HepG2 (cell line): ENCODE results near the gene UST. TPM values are rescaled to one million over a fixed set of nuclear protein-coding genes. Genes with fewer than 3 reads are reported as not detected.

ENCODE experiments used
- FOXC1 ChIP-seq: sonication (generic); formaldehyde crosslinking; IDR thresholded peaks from 2 replicates; pipeline ENCODE4 v1.8.0; 2022; ENCODE audit warnings: mild to moderate bottlenecking, missing genetic modification reagents, borderline replicate concordance
- HNRNPLL ChIP-seq: fragments of 200-400 bp; formaldehyde crosslinking; IDR thresholded peaks from 2 replicates; pipeline ENCODE4 v1.6.1; 2017; ENCODE audit warnings: mild to moderate bottlenecking, low read depth, low read length; ENCODE audit not compliant: poor library complexity, severe bottlenecking
- MED13 ChIP-seq: sonication (generic); formaldehyde crosslinking; IDR thresholded peaks from 2 replicates; pipeline ENCODE4 v1.5.0; 2020; ENCODE audit warnings: missing genetic modification reagents
- PRDM15 ChIP-seq: sonication (generic); formaldehyde crosslinking; IDR thresholded peaks from 2 replicates; pipeline ENCODE4 v1.4.0; 2020; ENCODE audit warnings: missing genetic modification reagents
- REPIN1 ChIP-seq: sonication (generic); formaldehyde crosslinking; IDR thresholded peaks from 2 replicates; pipeline ENCODE4 v1.8.0; 2022; ENCODE audit warnings: missing genetic modification reagents, low read depth, mild to moderate bottlenecking, borderline replicate concordance
- SALL1 ChIP-seq: sonication (generic); formaldehyde crosslinking; IDR thresholded peaks from 2 replicates; pipeline ENCODE4 v1.8.0; 2022; ENCODE audit warnings: mild to moderate bottlenecking, missing genetic modification reagents
- YEATS4 ChIP-seq: sonication (generic); formaldehyde crosslinking; IDR thresholded peaks from 2 replicates; pipeline ENCODE4 v1.4.0; 2020; ENCODE audit warnings: missing genetic modification reagents, borderline replicate concordance
- ZMYM3 ChIP-seq: sonication (generic); formaldehyde crosslinking; IDR thresholded peaks from 2 replicates; pipeline ENCODE4 v1.5.1; 2020; ENCODE audit warnings: mild to moderate bottlenecking, missing genetic modification reagents
- ZNF850 ChIP-seq: sonication (generic); formaldehyde crosslinking; conservative IDR thresholded peaks from 2 replicates; pipeline ENCODE4 v1.9.0; 2021; ENCODE audit warnings: mild to moderate bottlenecking, missing genetic modification reagents
- polyA plus RNA-seq, 8 experiments: library from polyadenylated mRNA; depleted of rRNA in 3 of 8; stranded (reverse) in 7 of 8; unstranded in 1 of 8; fragments of >200 nt; fragmentation: Illumina TruSeq in 4 of 8; extraction: Trizol in 4 of 8; gene quantifications; 2 replicates each; pipeline versions ENCODE4 v1.2.1 to v1.2.3, GENCODE V29; 2011 to 2016; ENCODE audit warnings: low read depth in 4 of 8, missing spikeins in 1 of 8, mixed read lengths in 1 of 8; ENCODE audit not compliant: insufficient read depth in 1 of 8
- total RNA-seq, 5 experiments: library from RNA; depleted of rRNA; stranded (reverse); fragments of >200 nt; fragmentation: Illumina TruSeq; extraction: Trizol; gene quantifications; 2 replicates each; pipeline ENCODE4 v1.2.3, GENCODE V29; 2016; ENCODE audit warnings: low read depth in 1 of 5
- TF ChIP-seq, protein P1 (sequence below): sonication (generic); formaldehyde crosslinking; IDR thresholded peaks from 2 replicates; pipeline ENCODE4 v1.4.0; 2020; ENCODE audit warnings: mild to moderate bottlenecking, missing genetic modification reagents, borderline replicate concordance
- TF ChIP-seq, protein P2 (sequence below): sonication (generic); formaldehyde crosslinking; IDR thresholded peaks from 2 replicates; pipeline ENCODE4 v1.9.0; 2022; ENCODE audit warnings: missing genetic modification reagents, mild to moderate bottlenecking, borderline replicate concordance
- TF ChIP-seq, protein P3 (sequence below): conservative IDR thresholded peaks from 2 replicates; pipeline ENCODE4 v1.6.1; 2018; ENCODE audit warnings: missing genetic modification reagents
- TF ChIP-seq, protein P4 (sequence below): sonication (generic); formaldehyde crosslinking; IDR thresholded peaks from 2 replicates; pipeline ENCODE4 v1.4.0; 2020; ENCODE audit warnings: missing genetic modification reagents

The UST gene
- total and polyA plus RNA-seq, 2 of the 13 experiments (the other 11 are each of a cell fraction or from before 2014, with no cell fraction given): 0.27 TPM; not detected in 1

- no peak for TF ChIP-seq PRDM15 (CRISPR knock-in tag)
- TF ChIP-seq, protein P1, sequence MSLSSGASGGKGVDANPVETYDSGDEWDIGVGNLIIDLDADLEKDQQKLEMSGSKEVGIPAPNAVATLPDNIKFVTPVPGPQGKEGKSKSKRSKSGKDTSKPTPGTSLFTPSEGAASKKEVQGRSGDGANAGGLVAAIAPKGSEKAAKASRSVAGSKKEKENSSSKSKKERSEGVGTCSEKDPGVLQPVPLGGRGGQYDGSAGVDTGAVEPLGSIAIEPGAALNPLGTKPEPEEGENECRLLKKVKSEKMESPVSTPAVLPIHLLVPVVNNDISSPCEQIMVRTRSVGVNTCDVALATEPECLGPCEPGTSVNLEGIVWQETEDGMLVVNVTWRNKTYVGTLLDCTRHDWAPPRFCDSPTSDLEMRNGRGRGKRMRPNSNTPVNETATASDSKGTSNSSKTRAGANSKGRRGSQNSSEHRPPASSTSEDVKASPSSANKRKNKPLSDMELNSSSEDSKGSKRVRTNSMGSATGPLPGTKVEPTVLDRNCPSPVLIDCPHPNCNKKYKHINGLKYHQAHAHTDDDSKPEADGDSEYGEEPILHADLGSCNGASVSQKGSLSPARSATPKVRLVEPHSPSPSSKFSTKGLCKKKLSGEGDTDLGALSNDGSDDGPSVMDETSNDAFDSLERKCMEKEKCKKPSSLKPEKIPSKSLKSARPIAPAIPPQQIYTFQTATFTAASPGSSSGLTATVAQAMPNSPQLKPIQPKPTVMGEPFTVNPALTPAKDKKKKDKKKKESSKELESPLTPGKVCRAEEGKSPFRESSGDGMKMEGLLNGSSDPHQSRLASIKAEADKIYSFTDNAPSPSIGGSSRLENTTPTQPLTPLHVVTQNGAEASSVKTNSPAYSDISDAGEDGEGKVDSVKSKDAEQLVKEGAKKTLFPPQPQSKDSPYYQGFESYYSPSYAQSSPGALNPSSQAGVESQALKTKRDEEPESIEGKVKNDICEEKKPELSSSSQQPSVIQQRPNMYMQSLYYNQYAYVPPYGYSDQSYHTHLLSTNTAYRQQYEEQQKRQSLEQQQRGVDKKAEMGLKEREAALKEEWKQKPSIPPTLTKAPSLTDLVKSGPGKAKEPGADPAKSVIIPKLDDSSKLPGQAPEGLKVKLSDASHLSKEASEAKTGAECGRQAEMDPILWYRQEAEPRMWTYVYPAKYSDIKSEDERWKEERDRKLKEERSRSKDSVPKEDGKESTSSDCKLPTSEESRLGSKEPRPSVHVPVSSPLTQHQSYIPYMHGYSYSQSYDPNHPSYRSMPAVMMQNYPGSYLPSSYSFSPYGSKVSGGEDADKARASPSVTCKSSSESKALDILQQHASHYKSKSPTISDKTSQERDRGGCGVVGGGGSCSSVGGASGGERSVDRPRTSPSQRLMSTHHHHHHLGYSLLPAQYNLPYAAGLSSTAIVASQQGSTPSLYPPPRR (CRISPR knock-in tag): peak; percentile 36; the same call in 1 of the 2 replicates
- peak; percentile 55; the same call in 1 of the 2 replicates for TF ChIP-seq ZMYM3 (CRISPR knock-in tag)
- TF ChIP-seq, protein P2, sequence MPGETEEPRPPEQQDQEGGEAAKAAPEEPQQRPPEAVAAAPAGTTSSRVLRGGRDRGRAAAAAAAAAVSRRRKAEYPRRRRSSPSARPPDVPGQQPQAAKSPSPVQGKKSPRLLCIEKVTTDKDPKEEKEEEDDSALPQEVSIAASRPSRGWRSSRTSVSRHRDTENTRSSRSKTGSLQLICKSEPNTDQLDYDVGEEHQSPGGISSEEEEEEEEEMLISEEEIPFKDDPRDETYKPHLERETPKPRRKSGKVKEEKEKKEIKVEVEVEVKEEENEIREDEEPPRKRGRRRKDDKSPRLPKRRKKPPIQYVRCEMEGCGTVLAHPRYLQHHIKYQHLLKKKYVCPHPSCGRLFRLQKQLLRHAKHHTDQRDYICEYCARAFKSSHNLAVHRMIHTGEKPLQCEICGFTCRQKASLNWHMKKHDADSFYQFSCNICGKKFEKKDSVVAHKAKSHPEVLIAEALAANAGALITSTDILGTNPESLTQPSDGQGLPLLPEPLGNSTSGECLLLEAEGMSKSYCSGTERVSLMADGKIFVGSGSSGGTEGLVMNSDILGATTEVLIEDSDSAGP: peak; percentile 49; the same call in 1 of the 2 replicates
- peak; percentile 52; the same call in 1 of the 2 replicates for TF ChIP-seq FOXC1 (CRISPR knock-in tag)
- TF ChIP-seq SALL1 (CRISPR knock-in tag): peak; percentile 8; the same call in 1 of the 2 replicates
- TF ChIP-seq, protein P3, sequence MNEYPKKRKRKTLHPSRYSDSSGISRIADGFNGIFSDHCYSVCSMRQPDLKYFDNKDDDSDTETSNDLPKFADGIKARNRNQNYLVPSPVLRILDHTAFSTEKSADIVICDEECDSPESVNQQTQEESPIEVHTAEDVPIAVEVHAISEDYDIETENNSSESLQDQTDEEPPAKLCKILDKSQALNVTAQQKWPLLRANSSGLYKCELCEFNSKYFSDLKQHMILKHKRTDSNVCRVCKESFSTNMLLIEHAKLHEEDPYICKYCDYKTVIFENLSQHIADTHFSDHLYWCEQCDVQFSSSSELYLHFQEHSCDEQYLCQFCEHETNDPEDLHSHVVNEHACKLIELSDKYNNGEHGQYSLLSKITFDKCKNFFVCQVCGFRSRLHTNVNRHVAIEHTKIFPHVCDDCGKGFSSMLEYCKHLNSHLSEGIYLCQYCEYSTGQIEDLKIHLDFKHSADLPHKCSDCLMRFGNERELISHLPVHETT (CRISPR knock-in tag): no peak
- TF ChIP-seq ZNF850 (CRISPR knock-in tag): no peak
- TF ChIP-seq HNRNPLL: peak; percentile 18
- peak; percentile 8; the same call in 1 of the 2 replicates for TF ChIP-seq REPIN1 (CRISPR knock-in tag)
- TF ChIP-seq YEATS4: no peak
- TF ChIP-seq, protein P4, sequence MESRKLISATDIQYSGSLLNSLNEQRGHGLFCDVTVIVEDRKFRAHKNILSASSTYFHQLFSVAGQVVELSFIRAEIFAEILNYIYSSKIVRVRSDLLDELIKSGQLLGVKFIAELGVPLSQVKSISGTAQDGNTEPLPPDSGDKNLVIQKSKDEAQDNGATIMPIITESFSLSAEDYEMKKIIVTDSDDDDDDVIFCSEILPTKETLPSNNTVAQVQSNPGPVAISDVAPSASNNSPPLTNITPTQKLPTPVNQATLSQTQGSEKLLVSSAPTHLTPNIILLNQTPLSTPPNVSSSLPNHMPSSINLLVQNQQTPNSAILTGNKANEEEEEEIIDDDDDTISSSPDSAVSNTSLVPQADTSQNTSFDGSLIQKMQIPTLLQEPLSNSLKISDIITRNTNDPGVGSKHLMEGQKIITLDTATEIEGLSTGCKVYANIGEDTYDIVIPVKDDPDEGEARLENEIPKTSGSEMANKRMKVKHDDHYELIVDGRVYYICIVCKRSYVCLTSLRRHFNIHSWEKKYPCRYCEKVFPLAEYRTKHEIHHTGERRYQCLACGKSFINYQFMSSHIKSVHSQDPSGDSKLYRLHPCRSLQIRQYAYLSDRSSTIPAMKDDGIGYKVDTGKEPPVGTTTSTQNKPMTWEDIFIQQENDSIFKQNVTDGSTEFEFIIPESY (CRISPR knock-in tag): peak; percentile 98
- 0 out of 2 replicates have a peak, but pooled peaks have one; percentile 16 for TF ChIP-seq MED13
These were observed 285.2 kb downstream of the UST start (continued) for GRCh38 chr6:149031859-149032598.
